C4-2B (cell line): ENCODE measurements around the gene SDS.

Experiments
- ZFX ChIP-seq: fragments of 450-650 bp; IDR thresholded peaks from 2 replicates; pipeline ENCODE4 v1.6.1; 2017
- TF ChIP-seq, protein P1 (sequence below): fragments of 450-650 bp; conservative IDR thresholded peaks from 2 replicates; pipeline ENCODE4 v1.5.1; 2017; ENCODE audit warnings: mild to moderate bottlenecking

DNA sequence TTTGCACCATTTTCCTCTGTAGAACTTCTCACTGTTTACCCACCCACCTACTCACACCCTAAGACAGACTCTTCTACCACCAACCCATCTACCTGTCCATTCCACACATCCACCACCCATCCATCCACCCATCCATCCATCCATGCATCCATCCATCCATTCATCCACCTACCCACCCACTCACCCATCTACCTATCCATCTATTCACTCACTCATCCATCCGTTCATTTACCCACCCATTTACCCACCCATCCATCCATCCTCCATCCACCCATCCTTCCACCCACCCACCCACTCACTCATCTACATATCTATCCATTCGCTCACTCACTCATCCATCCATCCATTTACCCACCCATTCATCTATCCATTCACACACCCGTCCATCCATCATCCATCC is 30.2 kb downstream of the SDS start:
- no peak for TF ChIP-seq ZFX
- TF ChIP-seq, protein P1, sequence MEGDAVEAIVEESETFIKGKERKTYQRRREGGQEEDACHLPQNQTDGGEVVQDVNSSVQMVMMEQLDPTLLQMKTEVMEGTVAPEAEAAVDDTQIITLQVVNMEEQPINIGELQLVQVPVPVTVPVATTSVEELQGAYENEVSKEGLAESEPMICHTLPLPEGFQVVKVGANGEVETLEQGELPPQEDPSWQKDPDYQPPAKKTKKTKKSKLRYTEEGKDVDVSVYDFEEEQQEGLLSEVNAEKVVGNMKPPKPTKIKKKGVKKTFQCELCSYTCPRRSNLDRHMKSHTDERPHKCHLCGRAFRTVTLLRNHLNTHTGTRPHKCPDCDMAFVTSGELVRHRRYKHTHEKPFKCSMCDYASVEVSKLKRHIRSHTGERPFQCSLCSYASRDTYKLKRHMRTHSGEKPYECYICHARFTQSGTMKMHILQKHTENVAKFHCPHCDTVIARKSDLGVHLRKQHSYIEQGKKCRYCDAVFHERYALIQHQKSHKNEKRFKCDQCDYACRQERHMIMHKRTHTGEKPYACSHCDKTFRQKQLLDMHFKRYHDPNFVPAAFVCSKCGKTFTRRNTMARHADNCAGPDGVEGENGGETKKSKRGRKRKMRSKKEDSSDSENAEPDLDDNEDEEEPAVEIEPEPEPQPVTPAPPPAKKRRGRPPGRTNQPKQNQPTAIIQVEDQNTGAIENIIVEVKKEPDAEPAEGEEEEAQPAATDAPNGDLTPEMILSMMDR: no peak
